ENCODE results near the gene HMCN2. TPM values are rescaled to one million over a fixed set of nuclear protein-coding genes. Genes with fewer than 3 reads are reported as not detected.

HMCN2 gene
- polyA plus RNA-seq, 2 of the 4 experiments (the other 2 are of a cell fraction) = 0.01 TPM; not detected in 1

DNA sequence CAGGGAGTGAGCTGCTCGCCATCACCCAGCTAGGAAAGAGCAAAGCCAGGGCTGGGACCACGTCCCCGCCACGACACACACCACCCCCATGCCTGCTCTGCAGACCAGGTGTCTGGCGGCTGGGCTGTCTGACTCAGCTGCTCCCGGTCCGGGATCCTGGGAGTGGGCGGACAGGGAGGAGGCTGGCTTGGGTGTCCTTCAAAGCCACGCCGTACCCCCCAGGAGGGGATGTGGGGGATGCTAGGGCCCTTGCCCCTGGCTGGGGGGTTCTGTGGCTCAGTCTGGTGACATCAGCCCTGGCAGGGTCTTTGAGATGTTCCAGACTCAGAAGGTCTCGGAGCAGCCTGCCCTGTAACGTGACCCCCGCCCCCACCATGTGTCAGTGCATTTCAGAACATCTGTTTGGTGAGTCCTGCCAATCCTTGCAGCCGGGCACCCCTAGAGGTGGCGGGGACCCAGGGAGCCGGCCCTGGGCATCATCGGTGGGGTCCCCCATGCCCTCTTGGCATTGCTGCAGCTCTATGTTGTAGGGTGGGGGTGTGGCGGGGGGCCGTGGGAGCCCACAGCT is 62.3 kb downstream of the HMCN2 start (continued):
- TF ChIP-seq MYC (IDR thresholded peaks at IDR 0.05; ENCODE audit: borderline replicate concordance, low read length) = no peak
- TF ChIP-seq HDAC2 (IDR thresholded peaks at IDR 0.05) = no peak
- no peak for TF ChIP-seq CEBPB (IDR thresholded peaks at IDR 0.05)
- no peak for TF ChIP-seq MAFK (IDR thresholded peaks at IDR 0.05; ENCODE audit: partially characterized antibody)
- no peak for TF ChIP-seq GATA3 (IDR thresholded peaks at IDR 0.05; ENCODE audit: borderline replicate concordance)
- no peak for TF ChIP-seq POLR2A (IDR thresholded peaks at IDR 0.05; ENCODE audit: low read length)
- no peak for TF ChIP-seq ZNF302 (CRISPR knock-in tag; IDR thresholded peaks at IDR 0.05)
- TF ChIP-seq NPAS2 (CRISPR knock-in tag; IDR thresholded peaks at IDR 0.05; ENCODE audit: borderline replicate concordance) = no peak
- TF ChIP-seq, protein P1, sequence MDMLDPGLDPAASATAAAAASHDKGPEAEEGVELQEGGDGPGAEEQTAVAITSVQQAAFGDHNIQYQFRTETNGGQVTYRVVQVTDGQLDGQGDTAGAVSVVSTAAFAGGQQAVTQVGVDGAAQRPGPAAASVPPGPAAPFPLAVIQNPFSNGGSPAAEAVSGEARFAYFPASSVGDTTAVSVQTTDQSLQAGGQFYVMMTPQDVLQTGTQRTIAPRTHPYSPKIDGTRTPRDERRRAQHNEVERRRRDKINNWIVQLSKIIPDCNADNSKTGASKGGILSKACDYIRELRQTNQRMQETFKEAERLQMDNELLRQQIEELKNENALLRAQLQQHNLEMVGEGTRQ (IDR thresholded peaks at IDR 0.05) = no peak
- TF ChIP-seq, protein P2, sequence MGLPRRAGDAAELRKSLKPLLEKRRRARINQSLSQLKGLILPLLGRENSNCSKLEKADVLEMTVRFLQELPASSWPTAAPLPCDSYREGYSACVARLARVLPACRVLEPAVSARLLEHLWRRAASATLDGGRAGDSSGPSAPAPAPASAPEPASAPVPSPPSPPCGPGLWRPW (IDR thresholded peaks at IDR 0.05) = no peak
- TF ChIP-seq CBX2 (IDR thresholded peaks at IDR 0.05; ENCODE audit: borderline replicate concordance, low read depth) = no peak
- no peak for TF ChIP-seq HOXB13 (CRISPR knock-in tag; IDR thresholded peaks at IDR 0.05; ENCODE audit: low read depth)

DNA sequence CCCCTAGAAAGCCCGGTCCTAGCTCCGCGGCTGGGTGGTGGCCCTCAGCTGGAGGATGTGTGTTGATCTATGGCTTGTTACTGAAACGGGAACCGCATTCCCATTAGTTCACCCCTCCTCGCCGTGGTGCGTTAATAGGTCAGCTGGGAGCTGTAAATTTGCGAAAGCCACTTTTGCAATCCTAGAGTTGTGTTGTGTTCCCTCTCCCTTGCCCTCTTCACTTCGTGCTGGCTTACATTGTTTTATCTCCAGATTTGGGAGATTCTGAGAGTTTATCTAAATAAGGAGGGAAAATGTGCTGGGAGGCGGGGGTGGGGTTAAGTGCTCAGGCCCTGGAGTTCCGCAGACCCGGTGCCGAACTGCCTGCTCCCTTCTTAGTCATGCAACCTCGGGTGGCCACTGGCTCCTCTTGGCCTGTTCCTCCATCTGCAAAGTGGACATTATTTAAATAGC is 62.8 kb downstream of the HMCN2 start:
- DNase-seq (ENCODE audit: low read depth in 1 of 2, low spot score in 1 of 2) (no peak), ATAC-seq (no peak), FAIRE-seq (no peak)
- peaks cover 12% of the 10 kb centered on the region; the same call in 2 of the 3 replicates for H3K4me1 ChIP-seq
- no peak overlapping the region for H3K4me2 ChIP-seq
- TF ChIP-seq TP53 (CRISPR knock-in tag; IDR thresholded peaks at IDR 0.05) (no peak), RCOR1 (IDR thresholded peaks at IDR 0.05; ENCODE audit: low read depth, low read length) (no peak), ZFP36 (IDR thresholded peaks at IDR 0.05; ENCODE audit: borderline replicate concordance, partially characterized antibody) (no peak), MAFK (IDR thresholded peaks at IDR 0.05; ENCODE audit: partially characterized antibody) (no peak), BHLHE40 (IDR thresholded peaks at IDR 0.05; ENCODE audit: low read depth, low read length) (no peak), EP300 (IDR thresholded peaks at IDR 0.05) (no peak), ZC3H11A (IDR thresholded peaks at IDR 0.05) (no peak), PHF8 (IDR thresholded peaks at IDR 0.05; ENCODE audit: borderline replicate concordance, low read depth) (no peak), KDM5A (IDR thresholded peaks at IDR 0.05) (no peak), POLR2AphosphoS2 (conservative IDR thresholded peaks at IDR 0.05; ENCODE audit: low read length) (no peak), FOSB (CRISPR knock-in tag; IDR thresholded peaks at IDR 0.05) (no peak), MAZ (IDR thresholded peaks at IDR 0.05; ENCODE audit: borderline replicate concordance, low read depth, low read length) (no peak)
- TF ChIP-seq, protein P3, sequence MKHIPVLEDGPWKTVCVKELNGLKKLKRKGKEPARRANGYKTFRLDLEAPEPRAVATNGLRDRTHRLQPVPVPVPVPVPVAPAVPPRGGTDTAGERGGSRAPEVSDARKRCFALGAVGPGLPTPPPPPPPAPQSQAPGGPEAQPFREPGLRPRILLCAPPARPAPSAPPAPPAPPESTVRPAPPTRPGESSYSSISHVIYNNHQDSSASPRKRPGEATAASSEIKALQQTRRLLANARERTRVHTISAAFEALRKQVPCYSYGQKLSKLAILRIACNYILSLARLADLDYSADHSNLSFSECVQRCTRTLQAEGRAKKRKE (CRISPR knock-in tag; IDR thresholded peaks at IDR 0.05; ENCODE audit: low read depth) = no peak
- TF ChIP-seq, protein P1 (IDR thresholded peaks at IDR 0.05) = no peak
- TF ChIP-seq, protein P4, sequence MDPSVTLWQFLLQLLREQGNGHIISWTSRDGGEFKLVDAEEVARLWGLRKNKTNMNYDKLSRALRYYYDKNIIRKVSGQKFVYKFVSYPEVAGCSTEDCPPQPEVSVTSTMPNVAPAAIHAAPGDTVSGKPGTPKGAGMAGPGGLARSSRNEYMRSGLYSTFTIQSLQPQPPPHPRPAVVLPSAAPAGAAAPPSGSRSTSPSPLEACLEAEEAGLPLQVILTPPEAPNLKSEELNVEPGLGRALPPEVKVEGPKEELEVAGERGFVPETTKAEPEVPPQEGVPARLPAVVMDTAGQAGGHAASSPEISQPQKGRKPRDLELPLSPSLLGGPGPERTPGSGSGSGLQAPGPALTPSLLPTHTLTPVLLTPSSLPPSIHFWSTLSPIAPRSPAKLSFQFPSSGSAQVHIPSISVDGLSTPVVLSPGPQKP (IDR thresholded peaks at IDR 0.05; ENCODE audit: low read depth, low read length) = no peak
- TF ChIP-seq, protein P5, sequence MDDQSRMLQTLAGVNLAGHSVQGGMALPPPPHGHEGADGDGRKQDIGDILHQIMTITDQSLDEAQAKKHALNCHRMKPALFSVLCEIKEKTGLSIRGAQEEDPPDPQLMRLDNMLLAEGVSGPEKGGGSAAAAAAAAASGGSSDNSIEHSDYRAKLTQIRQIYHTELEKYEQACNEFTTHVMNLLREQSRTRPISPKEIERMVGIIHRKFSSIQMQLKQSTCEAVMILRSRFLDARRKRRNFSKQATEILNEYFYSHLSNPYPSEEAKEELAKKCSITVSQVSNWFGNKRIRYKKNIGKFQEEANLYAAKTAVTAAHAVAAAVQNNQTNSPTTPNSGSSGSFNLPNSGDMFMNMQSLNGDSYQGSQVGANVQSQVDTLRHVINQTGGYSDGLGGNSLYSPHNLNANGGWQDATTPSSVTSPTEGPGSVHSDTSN (IDR thresholded peaks at IDR 0.05) = no peak
- TF ChIP-seq, protein P2 (IDR thresholded peaks at IDR 0.05) = no peak
- TF ChIP-seq, protein P6, sequence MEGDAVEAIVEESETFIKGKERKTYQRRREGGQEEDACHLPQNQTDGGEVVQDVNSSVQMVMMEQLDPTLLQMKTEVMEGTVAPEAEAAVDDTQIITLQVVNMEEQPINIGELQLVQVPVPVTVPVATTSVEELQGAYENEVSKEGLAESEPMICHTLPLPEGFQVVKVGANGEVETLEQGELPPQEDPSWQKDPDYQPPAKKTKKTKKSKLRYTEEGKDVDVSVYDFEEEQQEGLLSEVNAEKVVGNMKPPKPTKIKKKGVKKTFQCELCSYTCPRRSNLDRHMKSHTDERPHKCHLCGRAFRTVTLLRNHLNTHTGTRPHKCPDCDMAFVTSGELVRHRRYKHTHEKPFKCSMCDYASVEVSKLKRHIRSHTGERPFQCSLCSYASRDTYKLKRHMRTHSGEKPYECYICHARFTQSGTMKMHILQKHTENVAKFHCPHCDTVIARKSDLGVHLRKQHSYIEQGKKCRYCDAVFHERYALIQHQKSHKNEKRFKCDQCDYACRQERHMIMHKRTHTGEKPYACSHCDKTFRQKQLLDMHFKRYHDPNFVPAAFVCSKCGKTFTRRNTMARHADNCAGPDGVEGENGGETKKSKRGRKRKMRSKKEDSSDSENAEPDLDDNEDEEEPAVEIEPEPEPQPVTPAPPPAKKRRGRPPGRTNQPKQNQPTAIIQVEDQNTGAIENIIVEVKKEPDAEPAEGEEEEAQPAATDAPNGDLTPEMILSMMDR (IDR thresholded peaks at IDR 0.05) = no peak
- 59% methylated on average over 15 of the region's 15 CpGs for WGBS (ENCODE audit: missing lambda C conversion rate)
- CTCF ChIA-PET = interaction anchor here (0.6 to 1.7 kb wide), 6 partner anchors 9 to 337 kb away, joined by 3 to 5 read pairs (median 4); no protein-coding TSS in a partner anchor
- no peaks in the 10 kb centered on the region for H3K9me3 ChIP-seq
- no peak overlapping the region for H3K4me3 ChIP-seq
- H3K27ac ChIP-seq = no peak overlapping the region
- POLR2A ChIA-PET = no interaction called here
